ENCODE data around the gene TACSTD2.

- TF ChIP-seq GATA3 (IDR thresholded peaks at IDR 0.05; ENCODE audit: low read depth, low read length), result no peak
- TF ChIP-seq GATA2 (IDR thresholded peaks at IDR 0.05; ENCODE audit: low read depth, low read length), result no peak
Measured at GRCh38 chr1:58586271-58586670, 9.2 kb upstream of the TACSTD2 start.
